Esophagus squamous epithelium (tissue), 5 donors: ENCODE measurements around the gene ZC3HAV1L. TPM values are rescaled to one million over a fixed set of nuclear protein-coding genes. Genes with fewer than 3 reads are reported as not detected.
"Not testable (repeated sequence)": the region's sequence is repeated elsewhere in the genome, so short reads cannot be mapped to it uniquely, and the experiment has no call there.

Source experiments
- DNase-seq: peaks from one replicate; lab custom pipeline; 2025; lab: John Stamatoyannopoulos, UW
- H3K27ac ChIP-seq, 4 donors: fragments of 200-600 bp; sonication (generic); one replicate each; pipeline ENCODE4 v1.5.1; 2016 to 2019; ENCODE audit warnings: mild to moderate bottlenecking in 1 of 4
- H3K27me3 ChIP-seq, 4 donors: fragments of 200-600 bp; sonication (generic); 1 replicate in 3 of 4; 2 replicates in 1 of 4; pipeline versions ENCODE4 v1.5.1 to v1.6.0; 2017 to 2021; ENCODE audit warnings: antibody characterized with exemption in 1 of 4
- H3K36me3 ChIP-seq, 3 donors: fragments of 200-600 bp; sonication (generic); one replicate each; pipeline ENCODE4 v1.5.1; 2016 to 2019
- H3K4me1 ChIP-seq, 3 donors: fragments of 200-600 bp; sonication (generic); one replicate each; pipeline ENCODE4 v1.5.1; 2017 to 2019
- H3K4me3 ChIP-seq, 4 donors: fragments of 200-600 bp; sonication (generic); 1 replicate in 3 of 4; 2 replicates in 1 of 4; pipeline ENCODE4 v1.5.1; 2016 to 2019; ENCODE audit warnings: mild to moderate bottlenecking in 2 of 4, moderate library complexity in 1 of 4
- H3K9me3 ChIP-seq, 3 donors: fragments of 200-600 bp; sonication (generic); one replicate each; pipeline ENCODE4 v1.5.1; 2016 to 2019
- POLR2A ChIP-seq, 4 donors: fragments of 450-650 bp; IDR thresholded peaks; one replicate each; pipeline ENCODE4 v1.6.1; 2017; ENCODE audit warnings: antibody characterized with exemption in 4 of 4, mild to moderate bottlenecking in 4 of 4, moderate library complexity in 3 of 4
- WGBS, 2 donors: methylation state at CpG; one replicate each; pipeline ENCODE4 v1.1.5; 2018; 5-methylcytosine and 5-hydroxymethylcytosine counted together
- intact Hi-C: fragments of 100-400 bp; cut with DNase I; formaldehyde crosslinking; loops from one replicate; pipeline ENCODE4 v1.15.0; 2022
- total RNA-seq, 4 donors: library from RNA; depleted of rRNA; stranded (reverse); fragments of >200 nt; gene quantifications; one replicate each; pipeline ENCODE4 v1.1.0, GENCODE V29; 2016
- donor health status: DM: yes; HTN: yes; CAD: no.

Gene ZC3HAV1L
- total RNA-seq, 4 donors from 2014 or later = 12.5 to 24.0 (median 14.9) TPM

DNA sequence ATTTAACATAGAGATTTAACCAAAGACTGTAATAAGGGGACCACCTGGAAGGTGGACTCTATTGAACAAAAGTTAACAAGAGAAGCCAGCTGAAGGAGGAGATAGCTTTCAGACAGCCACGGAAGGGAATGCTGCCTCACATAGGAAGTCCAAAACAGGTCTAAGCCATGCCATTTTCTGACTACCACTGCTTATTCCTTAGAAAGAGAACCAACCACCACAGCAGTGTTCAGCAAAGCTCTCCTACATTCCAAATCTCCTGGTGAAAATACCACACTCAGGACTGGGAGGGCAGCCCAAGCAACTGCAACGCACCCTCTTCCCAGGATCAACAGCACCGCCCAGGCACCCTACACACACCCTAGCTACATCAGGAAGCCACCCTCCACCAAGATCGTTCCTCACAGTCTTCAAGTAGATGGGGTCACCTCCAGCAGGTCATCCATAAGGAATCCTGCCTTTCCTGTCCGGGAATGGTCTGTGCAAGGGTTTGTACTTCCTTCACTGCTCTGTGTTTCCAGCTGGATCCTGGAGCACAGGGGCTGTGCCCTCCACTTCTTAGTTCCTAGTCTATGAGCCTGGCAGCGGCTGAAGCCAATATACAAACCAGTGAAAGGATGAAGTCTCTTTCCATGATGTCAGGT lies 57.2 kb downstream of the ZC3HAV1L start:
- Histone ChIP-seq H3K36me3 (no peaks in the 10 kb centered on the region), H3K9me3 (no peaks in the 10 kb centered on the region), H3K4me3 (no peak overlapping the region), H3K27ac (no peak overlapping the region), H3K4me1 (peaks cover 6 to 24% (median 7%) of the 10 kb centered on the region in 3 donors), H3K27me3 (peaks cover 0 to 46% (median 0%) of the 10 kb centered on the region in 4 donors)
- no peak for TF ChIP-seq POLR2A (IDR thresholded peaks at IDR 0.05)
- 85 to 90% methylated on average over 6 of the region's 6 CpGs for WGBS, 2 donors
- DNase-seq = no peak
- intact Hi-C loops = no loop called here

- H3K36me3 ChIP-seq, H3K4me3 ChIP-seq, H3K9me3 ChIP-seq, intact Hi-C loops, DNase-seq, H3K27ac ChIP-seq: not testable (repeated sequence)
- H3K27me3 ChIP-seq = peaks cover 0 to 28% (median 0%) of the 10 kb centered on the region in 4 donors
- H3K4me1 ChIP-seq = peaks cover 6 to 14% (median 7%) of the 10 kb centered on the region in 3 donors
- WGBS, 2 donors = 79 to 80% methylated on average over 11 of the region's 11 CpGs
These were observed 59.7 kb downstream of the ZC3HAV1L start for GRCh38 chr7:138976161-138976560.

Other genes with a start within 250 kb of the ZC3HAV1L start
- 1 to 10 TPM in 1 of 4 donors, not detected in 3; 1.3 TPM for gene TMEM213, start 238.0 kb downstream of the ZC3HAV1L start, total RNA-seq
- 10 to 100 TPM in 2 of 4 donors, 1 to 10 TPM in 1, under 1 TPM in 1; 0.95 to 11.7 (median 5.6) TPM for gene ATP6V0A4, start 237.8 kb downstream of the ZC3HAV1L start, total RNA-seq
- gene KIAA1549, start 54.7 kb downstream of the ZC3HAV1L start, total RNA-seq = 1 to 10 TPM in 1 of 4 donors, under 1 TPM in 3; 0.11 to 2.1 (median 0.28) TPM
- 10 to 100 TPM; 27.7 to 34.7 (median 29.2) TPM for gene ZC3HAV1, start 73.7 kb upstream of the ZC3HAV1L start, total RNA-seq
- gene UBN2, start 195.2 kb upstream of the ZC3HAV1L start, total RNA-seq = 10 to 100 TPM in 1 of 4 donors, 1 to 10 TPM in 3; 5.3 to 12.8 (median 9.0) TPM